Gastroesophageal sphincter (tissue), 4 donors: ENCODE results near the gene WIPF2. TPM values are rescaled to one million over a fixed set of nuclear protein-coding genes. Genes with fewer than 3 reads are reported as not detected.
A peak's percentile ranks its signal among the peaks of the same experiment; 100 is the strongest.

ENCODE experiments used
- ATAC-seq: fragments of 150-250 bp; one replicate; pipeline ENCODE4 v1.9.1; 2016; ENCODE audit warnings: mild to moderate bottlenecking, moderate library complexity
- H3K27ac ChIP-seq, 4 donors: fragments of 200-600 bp; sonication (generic) in 3 of 4; 1 replicate in 3 of 4; 2 replicates in 1 of 4; pipeline ENCODE4 v1.5.1; 2016 to 2019
- H3K27me3 ChIP-seq: fragments of 200-600 bp; sonication (generic); one replicate; pipeline ENCODE4 v1.5.1; 2019
- H3K36me3 ChIP-seq, 2 donors: fragments of 200-600 bp; sonication (generic); one replicate each; pipeline ENCODE4 v1.5.1; 2019; ENCODE audit warnings: control low read depth in 1 of 2
- H3K4me1 ChIP-seq, 3 donors: fragments of 200-600 bp; sonication (generic); 1 replicate in 2 of 3; 2 replicates in 1 of 3; pipeline ENCODE4 v1.5.1; 2016 to 2019; ENCODE audit warnings: control low read depth in 2 of 3
- H3K4me3 ChIP-seq, 2 donors: fragments of 200-600 bp; sonication (generic); one replicate each; pipeline ENCODE4 v1.5.1; 2019; ENCODE audit warnings: mild to moderate bottlenecking in 1 of 2, moderate library complexity in 1 of 2
- H3K9me3 ChIP-seq, 3 donors: fragments of 200-600 bp; sonication (generic); one replicate each; pipeline ENCODE4 v1.5.1; 2017 to 2019; ENCODE audit warnings: control low read depth in 2 of 3
- EP300 ChIP-seq: sonication (generic); formaldehyde crosslinking; IDR thresholded peaks from one replicate; pipeline ENCODE4 v1.6.1; 2017; ENCODE audit warnings: antibody characterized with exemption, mild to moderate bottlenecking
- POLR2A ChIP-seq, 2 donors: fragments of 450-650 bp; IDR thresholded peaks; one replicate each; pipeline ENCODE4 v1.6.1; 2017; ENCODE audit warnings: antibody characterized with exemption in 2 of 2, mild to moderate bottlenecking in 2 of 2, moderate library complexity in 1 of 2
- POLR2AphosphoS5 ChIP-seq: sonication (generic); formaldehyde crosslinking; IDR thresholded peaks from one replicate; pipeline ENCODE4 v1.6.1; 2017; ENCODE audit warnings: antibody characterized with exemption
- WGBS, 2 donors: methylation state at CpG; one replicate each; pipeline ENCODE4 v1.1.5; 2018; ENCODE audit warnings: low coverage in 1 of 2; 5-methylcytosine and 5-hydroxymethylcytosine counted together
- total RNA-seq, 4 donors: library from RNA; depleted of rRNA; stranded (reverse); fragments of >200 nt; gene quantifications; one replicate each; pipeline ENCODE4 v1.1.0, GENCODE V29; 2016
- TF ChIP-seq, protein P1 (sequence below), 4 experiments: fragments of 200-600 bp in 2 of 4; fragments of 450-650 bp in 2 of 4; sonication (generic) in 1 of 4; IDR thresholded peaks; one replicate each; pipeline ENCODE4 v1.5.1; 2017 to 2019; ENCODE audit warnings: antibody characterized with exemption in 4 of 4, mild to moderate bottlenecking in 2 of 4, moderate library complexity in 2 of 4

Gene WIPF2
- total RNA-seq, 4 donors from 2014 or later: 10.2 to 18.2 (median 13.5) TPM

GRCh38 chr17:40310882-40311391, 91.8 kb downstream of the WIPF2 start:
- ATAC-seq: no peak
- peaks cover 19 to 97% (median 84%) of the 10 kb centered on the region in 3 donors for H3K4me1 ChIP-seq

DNA sequence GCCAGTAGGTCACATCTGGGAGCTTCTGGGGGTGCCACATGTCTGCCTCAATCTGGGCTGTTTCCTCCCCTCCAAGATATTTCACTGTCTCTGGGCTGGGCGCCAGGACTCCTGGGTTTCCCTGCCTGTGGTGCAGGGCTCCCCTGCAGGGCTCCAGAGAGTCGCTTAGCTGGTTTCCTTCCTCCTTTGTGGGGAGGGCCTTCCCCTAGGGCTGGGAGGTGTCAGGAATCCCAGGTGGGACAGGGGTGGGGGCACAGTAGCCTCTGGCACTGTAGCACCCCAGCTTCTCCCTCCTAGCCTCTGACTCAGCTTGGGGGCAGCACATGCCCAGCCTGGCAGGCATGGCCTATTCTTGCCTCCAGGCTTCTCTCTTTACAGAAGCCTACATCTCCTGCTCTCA, 92.5 kb downstream of the WIPF2 start:
- Histone ChIP-seq H3K9me3 (no peaks in the 10 kb centered on the region), H3K36me3 (no peaks in the 10 kb centered on the region), H3K27ac (peak overlapping the region; percentile 9 to 97 (median 87)), H3K27me3 (no peaks in the 10 kb centered on the region), H3K4me1 (peaks cover 19 to 100% (median 90%) of the 10 kb centered on the region in 3 donors), H3K4me3 (no peak overlapping the region)
- TF ChIP-seq POLR2A (IDR thresholded peaks at IDR 0.05) (no peak), POLR2AphosphoS5 (peak; percentile 7)
- TF ChIP-seq, protein P1, sequence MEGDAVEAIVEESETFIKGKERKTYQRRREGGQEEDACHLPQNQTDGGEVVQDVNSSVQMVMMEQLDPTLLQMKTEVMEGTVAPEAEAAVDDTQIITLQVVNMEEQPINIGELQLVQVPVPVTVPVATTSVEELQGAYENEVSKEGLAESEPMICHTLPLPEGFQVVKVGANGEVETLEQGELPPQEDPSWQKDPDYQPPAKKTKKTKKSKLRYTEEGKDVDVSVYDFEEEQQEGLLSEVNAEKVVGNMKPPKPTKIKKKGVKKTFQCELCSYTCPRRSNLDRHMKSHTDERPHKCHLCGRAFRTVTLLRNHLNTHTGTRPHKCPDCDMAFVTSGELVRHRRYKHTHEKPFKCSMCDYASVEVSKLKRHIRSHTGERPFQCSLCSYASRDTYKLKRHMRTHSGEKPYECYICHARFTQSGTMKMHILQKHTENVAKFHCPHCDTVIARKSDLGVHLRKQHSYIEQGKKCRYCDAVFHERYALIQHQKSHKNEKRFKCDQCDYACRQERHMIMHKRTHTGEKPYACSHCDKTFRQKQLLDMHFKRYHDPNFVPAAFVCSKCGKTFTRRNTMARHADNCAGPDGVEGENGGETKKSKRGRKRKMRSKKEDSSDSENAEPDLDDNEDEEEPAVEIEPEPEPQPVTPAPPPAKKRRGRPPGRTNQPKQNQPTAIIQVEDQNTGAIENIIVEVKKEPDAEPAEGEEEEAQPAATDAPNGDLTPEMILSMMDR (IDR thresholded peaks at IDR 0.05): peak in 2 of 4 experiments; percentile 9 to 31
- no CpG with 5 or more reads among the region's 2 CpGs for WGBS, 2 donors
- no peak for ATAC-seq

More at GRCh38 chr17:40310882-40311391, 91.8 kb downstream of the WIPF2 start:
- H3K27ac ChIP-seq: peak overlapping the region; percentile 13 to 97 (median 87)
- H3K27me3 ChIP-seq: no peaks in the 10 kb centered on the region
- H3K36me3 ChIP-seq: no peaks in the 10 kb centered on the region
- H3K4me3 ChIP-seq: no peak overlapping the region
- 27 to 61% methylated on average over 2 to 3 of the region's 7 CpGs for WGBS, 2 donors
- H3K9me3 ChIP-seq: no peaks in the 10 kb centered on the region
- TF ChIP-seq EP300 (no peak), POLR2A (IDR thresholded peaks at IDR 0.05) (no peak), POLR2AphosphoS5 (no peak)
- TF ChIP-seq, protein P1 (IDR thresholded peaks at IDR 0.05): no peak

GRCh38 chr17:40312131-40312731, 93.1 kb downstream of the WIPF2 start:
- Histone ChIP-seq H3K4me1 (peaks cover 19 to 100% (median 93%) of the 10 kb centered on the region in 3 donors), H3K27ac (peak overlapping the region; percentile 9 to 97 (median 87)), H3K27me3 (no peaks in the 10 kb centered on the region), H3K36me3 (no peaks in the 10 kb centered on the region), H3K4me3 (no peak overlapping the region), H3K9me3 (no peaks in the 10 kb centered on the region)
- ATAC-seq: no peak
- TF ChIP-seq POLR2A (IDR thresholded peaks at IDR 0.05) (no peak), POLR2AphosphoS5 (peak; percentile 38)
- 18 to 20% methylated on average over 3 of the region's 7 CpGs for WGBS, 2 donors

DNA sequence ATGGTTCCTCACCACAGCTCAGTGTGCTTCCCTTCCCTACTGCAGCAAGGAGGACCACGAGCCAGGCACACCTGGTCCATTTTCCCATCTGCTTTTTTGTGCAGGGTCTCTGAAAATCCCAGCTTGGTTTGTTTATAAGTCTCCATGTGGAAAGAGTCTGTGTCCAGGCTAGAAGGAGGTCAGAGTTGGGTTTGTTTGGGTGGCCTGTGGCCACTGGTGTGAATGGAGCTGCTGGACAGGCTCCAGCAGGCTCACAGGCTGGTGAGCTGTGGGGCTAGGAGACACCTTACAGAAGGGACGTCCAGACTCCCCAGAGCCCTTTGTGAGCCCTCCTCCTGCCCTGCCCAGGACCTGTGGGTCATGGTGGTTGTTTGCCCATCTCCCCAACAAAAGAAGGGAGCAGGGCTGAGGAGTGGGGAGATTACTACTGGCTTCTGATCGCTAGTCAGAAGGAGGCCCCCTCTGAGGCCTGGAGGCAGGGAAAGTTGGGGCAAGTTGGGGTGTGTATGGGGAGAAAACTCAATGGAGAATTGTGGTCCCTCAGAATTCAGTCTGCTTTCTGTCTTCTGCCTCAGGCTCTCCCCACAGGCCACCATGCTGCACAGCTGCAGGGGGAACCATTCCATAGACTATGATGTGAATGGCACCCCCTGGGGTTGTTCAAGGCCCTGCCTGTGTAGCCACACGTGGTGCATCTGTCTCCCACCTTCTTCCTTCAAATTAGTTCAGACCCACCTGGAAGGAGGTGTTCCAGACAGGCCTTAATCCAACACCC, 94.0 kb downstream of the WIPF2 start:
- peaks cover 19 to 98% (median 87%) of the 10 kb centered on the region in 3 donors for H3K4me1 ChIP-seq
- no peaks in the 10 kb centered on the region for H3K9me3 ChIP-seq
- WGBS, 2 donors: 31 to 57% methylated on average over 1 to 2 of the region's 4 CpGs
- H3K36me3 ChIP-seq: no peaks in the 10 kb centered on the region
- H3K4me3 ChIP-seq: no peak overlapping the region
- no peak for ATAC-seq
- TF ChIP-seq POLR2AphosphoS5 (no peak), POLR2A (IDR thresholded peaks at IDR 0.05) (no peak), EP300 (no peak)
- TF ChIP-seq, protein P1 (IDR thresholded peaks at IDR 0.05): no peak
- no peaks in the 10 kb centered on the region for H3K27me3 ChIP-seq
- H3K27ac ChIP-seq: peak overlapping the region in 3 of 4 donors; percentile 83 to 97 (median 91)

DNA sequence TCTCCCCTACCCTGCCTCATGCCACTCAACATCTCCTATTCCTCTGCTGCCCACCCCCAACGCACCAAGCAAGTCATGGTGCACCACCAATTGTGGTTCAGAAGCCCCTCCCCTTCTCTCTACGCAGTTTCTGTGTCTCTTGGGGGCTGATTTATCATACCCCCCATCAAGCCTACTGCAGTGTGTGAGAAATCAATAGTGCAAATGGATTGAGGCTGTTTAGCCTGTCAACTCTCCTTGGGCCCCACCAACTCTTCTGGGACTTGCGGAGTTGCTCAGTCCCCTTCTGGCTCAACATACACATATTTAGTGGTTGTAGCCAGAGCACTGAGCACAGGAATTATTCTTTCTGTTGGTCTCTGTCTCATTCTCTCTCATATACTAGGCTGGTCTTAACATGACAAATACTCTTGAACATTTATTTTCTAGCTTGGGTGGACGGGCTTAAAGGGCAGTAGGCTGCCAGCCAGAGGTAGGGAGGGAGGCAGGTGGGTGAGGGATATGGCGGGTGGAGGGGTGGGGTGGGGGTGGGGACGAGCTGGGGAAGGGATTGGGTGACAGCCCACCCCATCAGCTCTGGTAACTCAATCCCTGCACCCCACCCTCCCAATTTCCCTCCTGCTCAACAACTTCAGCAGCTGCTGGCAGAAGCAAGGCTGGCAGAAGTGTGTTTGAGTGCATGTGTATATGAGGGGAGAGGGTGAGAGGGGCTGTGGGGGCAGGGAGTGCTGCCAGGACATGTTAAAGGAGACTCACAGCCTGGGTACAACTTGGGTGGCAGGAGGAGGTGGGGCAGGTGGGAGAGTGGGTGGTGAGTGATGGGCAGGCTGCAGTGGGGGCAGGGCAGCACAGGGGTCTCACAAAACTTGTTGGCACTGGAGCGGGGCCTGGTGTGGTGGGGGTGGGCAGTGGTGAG, 94.8 kb downstream of the WIPF2 start:
- Histone ChIP-seq H3K4me3 (no peak overlapping the region), H3K36me3 (no peaks in the 10 kb centered on the region), H3K9me3 (no peaks in the 10 kb centered on the region), H3K4me1 (peaks cover 19 to 95% (median 80%) of the 10 kb centered on the region in 3 donors), H3K27ac (peak overlapping the region in 3 of 4 donors; percentile 83 to 97 (median 91)), H3K27me3 (no peaks in the 10 kb centered on the region)
- TF ChIP-seq, protein P1 (IDR thresholded peaks at IDR 0.05): no peak
- TF ChIP-seq EP300: no peak
- TF ChIP-seq POLR2AphosphoS5: no peak
- no peak for TF ChIP-seq POLR2A (IDR thresholded peaks at IDR 0.05)
- no peak for ATAC-seq
- WGBS, 2 donors: 43 to 55% methylated on average over 4 of the region's 7 CpGs
